Measurements from ENCODE around the gene METTL8. TPM values are rescaled to one million over a fixed set of nuclear protein-coding genes. Genes with fewer than 3 reads are reported as not detected.
A peak's percentile ranks its signal among the peaks of the same experiment; 100 is the strongest.
"Not testable (repeated sequence)": the region's sequence is repeated elsewhere in the genome, so short reads cannot be mapped to it uniquely, and the experiment has no call there.

The METTL8 gene
- total RNA-seq, 4 donors from 2014 or later, result 28.6 to 44.0 (median 37.3) TPM

GRCh38 chr2:171317492-171318125 lies 116.2 kb downstream of the METTL8 start:
- WGBS, 2 donors (ENCODE audit: low coverage in 1 of 2), result 39 to 55% methylated on average over 3 of the region's 4 CpGs
- Histone ChIP-seq H3K4me3 (no peak overlapping the region), H3K9me3 (no peaks in the 10 kb centered on the region), H3K4me1 (peaks cover 9 to 61% (median 11%) of the 10 kb centered on the region in 3 donors), H3K27me3 (no peaks in the 10 kb centered on the region), H3K27ac (peak overlapping the region in 1 of 4 donors; percentile 60), H3K36me3 (peaks cover 0 to 2% of the 10 kb centered on the region in 2 donors)
- TF ChIP-seq POLR2A (IDR thresholded peaks at IDR 0.05), result no peak
- no peak for TF ChIP-seq EP300 (IDR thresholded peaks at IDR 0.05)
- ATAC-seq, result no peak

GRCh38 chr2:171316755-171317337 lies 116.9 kb downstream of the METTL8 start:
- Histone ChIP-seq H3K4me3 (no peak overlapping the region), H3K27ac (peak overlapping the region in 1 of 4 donors; percentile 60), H3K4me1 (peaks cover 9 to 61% (median 11%) of the 10 kb centered on the region in 3 donors), H3K27me3 (no peaks in the 10 kb centered on the region), H3K36me3 (no peaks in the 10 kb centered on the region), H3K9me3 (peaks cover 0 to 7% (median 0%) of the 10 kb centered on the region in 3 donors)
- no peak for ATAC-seq
- TF ChIP-seq POLR2A (IDR thresholded peaks at IDR 0.05), result no peak
- no peak for TF ChIP-seq POLR2AphosphoS5 (IDR thresholded peaks at IDR 0.05)
- no peak for TF ChIP-seq EP300 (IDR thresholded peaks at IDR 0.05)
- no peak for TF ChIP-seq CTCF (IDR thresholded peaks at IDR 0.05)
- WGBS, 2 donors (ENCODE audit: low coverage in 1 of 2), result 70 to 77% methylated on average over 5 to 7 of the region's 7 CpGs

GRCh38 chr2:171316220-171316619 lies 117.6 kb downstream of the METTL8 start:
- Histone ChIP-seq H3K36me3 (no peaks in the 10 kb centered on the region), H3K27me3 (no peaks in the 10 kb centered on the region), H3K4me3 (no peak overlapping the region), H3K9me3 (peaks cover 0 to 14% (median 0%) of the 10 kb centered on the region in 3 donors), H3K4me1 (peaks cover 9 to 58% (median 11%) of the 10 kb centered on the region in 3 donors), H3K27ac (no peak overlapping the region)
- no peak for ATAC-seq
- 6 to 37% methylated on average over 2 of the region's 2 CpGs for WGBS, 2 donors (ENCODE audit: low coverage in 1 of 2)
- TF ChIP-seq CTCF (IDR thresholded peaks at IDR 0.05) (no peak), EP300 (IDR thresholded peaks at IDR 0.05) (no peak), POLR2AphosphoS5 (IDR thresholded peaks at IDR 0.05) (no peak), POLR2A (IDR thresholded peaks at IDR 0.05) (no peak)

- no peak for ATAC-seq
- 31 to 44% methylated on average over 3 of the region's 3 CpGs for WGBS, 2 donors (ENCODE audit: low coverage in 1 of 2)
- Histone ChIP-seq H3K36me3 (no peaks in the 10 kb centered on the region), H3K4me3 (no peak overlapping the region), H3K4me1 (peaks cover 9 to 54% (median 11%) of the 10 kb centered on the region in 3 donors), H3K27me3 (no peaks in the 10 kb centered on the region), H3K9me3 (peaks cover 0 to 15% (median 0%) of the 10 kb centered on the region in 3 donors), H3K27ac (no peak overlapping the region)
- TF ChIP-seq CTCF (IDR thresholded peaks at IDR 0.05), result no peak
- no peak for TF ChIP-seq POLR2AphosphoS5 (IDR thresholded peaks at IDR 0.05)
- no peak for TF ChIP-seq POLR2A (IDR thresholded peaks at IDR 0.05)
- no peak for TF ChIP-seq EP300 (IDR thresholded peaks at IDR 0.05)
Measured at GRCh38 chr2:171315781-171316180, 118.0 kb downstream of the METTL8 start.

- H3K4me1 ChIP-seq, result peaks cover 0 to 20% (median 3%) of the 10 kb centered on the region in 3 donors
- H3K27ac ChIP-seq, H3K27me3 ChIP-seq, H3K36me3 ChIP-seq, ATAC-seq, H3K4me3 ChIP-seq: not testable (repeated sequence)
- 94 to 100% methylated on average over 1 to 3 of the region's 3 CpGs for WGBS, 2 donors (ENCODE audit: low coverage in 1 of 2)
- peaks cover 0 to 15% (median 0%) of the 10 kb centered on the region in 3 donors for H3K9me3 ChIP-seq
Measured at GRCh38 chr2:171312182-171312581, 121.6 kb downstream of the METTL8 start.

GRCh38 chr2:171311589-171311988 lies 122.2 kb downstream of the METTL8 start:
- Histone ChIP-seq H3K4me1 (peaks cover 0 to 14% (median 3%) of the 10 kb centered on the region in 3 donors), H3K9me3 (peaks cover 0 to 15% (median 0%) of the 10 kb centered on the region in 3 donors)
- H3K27ac ChIP-seq, ATAC-seq, H3K4me3 ChIP-seq, H3K36me3 ChIP-seq, H3K27me3 ChIP-seq: not testable (repeated sequence)
- WGBS, 2 donors (ENCODE audit: low coverage in 1 of 2), result 100% methylated on average over 1 of the region's 1 CpG
